Liver (tissue), 9 donors: ENCODE data around the gene ZPBP2. TPM values are rescaled to one million over a fixed set of nuclear protein-coding genes. Genes with fewer than 3 reads are reported as not detected.
A peak's percentile ranks its signal among the peaks of the same experiment; 100 is the strongest.

ENCODE experiments used
- DNase-seq: peaks from one replicate; pipeline ENCODE4 v3.0.0-alpha.2; 2017; ENCODE audit warnings: low spot score
- H3K27ac ChIP-seq, 2 donors: one replicate each; pipeline ENCODE4 v1.7.0; 2013; ENCODE audit warnings: inconsistent platforms in 2 of 2, low read length in 2 of 2, control low read depth in 1 of 2, low read depth in 1 of 2, mild to moderate bottlenecking in 1 of 2
- H3K27me3 ChIP-seq, 4 donors: one replicate each; pipeline versions ENCODE4 v1.6.1 to v1.7.0; 2013; ENCODE audit warnings: low read length in 3 of 4, inconsistent platforms in 1 of 4, mild to moderate bottlenecking in 1 of 4, moderate library complexity in 1 of 4; ENCODE audit not compliant: control insufficient read depth in 4 of 4, insufficient read depth in 4 of 4
- H3K36me3 ChIP-seq, 4 donors: one replicate each; pipeline versions ENCODE4 v1.6.1 to v1.7.0; 2013; ENCODE audit warnings: low read length in 3 of 4, mild to moderate bottlenecking in 3 of 4, low read depth in 1 of 4, moderate library complexity in 1 of 4; ENCODE audit not compliant: control insufficient read depth in 4 of 4, insufficient read depth in 3 of 4
- H3K4me1 ChIP-seq, 4 donors: one replicate each; pipeline versions ENCODE4 v1.6.1 to v1.7.0; 2013; ENCODE audit warnings: low read length in 3 of 4, mild to moderate bottlenecking in 3 of 4, moderate library complexity in 1 of 4; ENCODE audit not compliant: control insufficient read depth in 4 of 4, insufficient read depth in 4 of 4
- H3K4me3 ChIP-seq, 3 donors: one replicate each; pipeline versions ENCODE4 v1.6.1 to v1.7.0; 2013; ENCODE audit warnings: low read length in 3 of 3, control low read depth in 1 of 3, low read depth in 1 of 3, mild to moderate bottlenecking in 1 of 3
- H3K9ac ChIP-seq, 2 donors: one replicate each; pipeline ENCODE4 v1.7.0; 2013; ENCODE audit warnings: low read length in 2 of 2, mild to moderate bottlenecking in 2 of 2, moderate library complexity in 2 of 2, control low read depth in 1 of 2, low read depth in 1 of 2
- H3K9me3 ChIP-seq, 4 donors: one replicate each; pipeline versions ENCODE4 v1.6.1 to v1.7.0; 2013; ENCODE audit warnings: low read length in 3 of 4; ENCODE audit not compliant: control insufficient read depth in 4 of 4
- ATF3 ChIP-seq: IDR thresholded peaks from 2 replicates; pipeline ENCODE4 v1.6.1; 2016; ENCODE audit warnings: antibody characterized with exemption
- CTCF ChIP-seq: fragments of 150-350 bp; IDR thresholded peaks from 2 replicates; pipeline ENCODE4 v1.5.1; 2017; ENCODE audit warnings: improper control_type of control experiment, low read depth, low read length; ENCODE audit not compliant: missing input control
- EGR1 ChIP-seq, 2 donors: IDR thresholded peaks; 2 replicates each; pipeline ENCODE4 v1.6.1; 2016 to 2018; ENCODE audit warnings: antibody characterized with exemption in 2 of 2, low read depth in 2 of 2
- FOXA1 ChIP-seq: IDR thresholded peaks from 2 replicates; pipeline ENCODE4 v1.6.1; 2016; ENCODE audit warnings: antibody characterized with exemption
- FOXA2 ChIP-seq: IDR thresholded peaks from 2 replicates; pipeline ENCODE4 v1.6.1; 2016; ENCODE audit warnings: antibody characterized with exemption
- GABPA ChIP-seq, 2 donors: IDR thresholded peaks in 1 of 2; conservative IDR thresholded peaks in 1 of 2; 2 replicates each; pipeline ENCODE4 v1.6.1; 2016; ENCODE audit warnings: antibody characterized with exemption in 2 of 2, mild to moderate bottlenecking in 1 of 2, moderate library complexity in 1 of 2
- HNF4A ChIP-seq, 2 donors: conservative IDR thresholded peaks; 2 replicates each; pipeline ENCODE4 v1.6.1; 2016; ENCODE audit warnings: antibody characterized with exemption in 2 of 2, mild to moderate bottlenecking in 2 of 2
- HNF4G ChIP-seq: IDR thresholded peaks from 2 replicates; pipeline ENCODE4 v1.6.1; 2016; ENCODE audit warnings: antibody characterized with exemption
- JUND ChIP-seq, 2 donors: IDR thresholded peaks; 2 replicates each; pipeline ENCODE4 v1.6.1; 2016; ENCODE audit warnings: antibody characterized with exemption in 2 of 2
- MAX ChIP-seq: IDR thresholded peaks from 2 replicates; pipeline ENCODE4 v1.6.1; 2016; ENCODE audit warnings: antibody characterized with exemption
- NR2F2 ChIP-seq: IDR thresholded peaks from 2 replicates; pipeline ENCODE4 v1.6.1; 2016; ENCODE audit warnings: antibody characterized with exemption
- RAD21 ChIP-seq, 2 donors: IDR thresholded peaks; 2 replicates each; pipeline ENCODE4 v1.6.1; 2016; ENCODE audit warnings: antibody characterized with exemption in 2 of 2, mild to moderate bottlenecking in 2 of 2
- REST ChIP-seq: IDR thresholded peaks from 2 replicates; pipeline ENCODE4 v1.6.1; 2016; ENCODE audit warnings: antibody characterized with exemption, mild to moderate bottlenecking
- RXRA ChIP-seq, 2 donors: IDR thresholded peaks; 2 replicates each; pipeline ENCODE4 v1.6.1; 2017 to 2018; ENCODE audit warnings: antibody characterized with exemption in 2 of 2, mild to moderate bottlenecking in 1 of 2
- SP1 ChIP-seq: IDR thresholded peaks from 2 replicates; pipeline ENCODE4 v1.6.1; 2018; ENCODE audit warnings: antibody characterized with exemption, mild to moderate bottlenecking
- TAF1 ChIP-seq: conservative IDR thresholded peaks from 2 replicates; pipeline ENCODE4 v1.6.1; 2016; ENCODE audit warnings: antibody characterized with exemption, mild to moderate bottlenecking
- YY1 ChIP-seq: IDR thresholded peaks from 2 replicates; pipeline ENCODE4 v1.6.1; 2016; ENCODE audit warnings: antibody characterized with exemption, mild to moderate bottlenecking
- ZBTB33 ChIP-seq: IDR thresholded peaks from 2 replicates; pipeline ENCODE4 v1.6.1; 2016; ENCODE audit warnings: antibody characterized with exemption
- WGBS: extraction: QIAGEN DNeasy Blood & Tissue Kit; methylation state at CpG from one replicate; pipeline ENCODE4 v1.1.7; 2013; 5-methylcytosine and 5-hydroxymethylcytosine counted together
- polyA plus RNA-seq, 2 donors: library from polyadenylated mRNA; stranded (reverse) in 1 of 2; unstranded in 1 of 2; fragments of 200-250 nt in 1 of 2; fragments of >200 nt in 1 of 2; fragmentation: Nextera tagmentation in 1 of 2; extraction: Ambion mirVana in 1 of 2; gene quantifications; one replicate each; pipeline versions ENCODE4 v1.2.1 to v1.2.3, GENCODE V29; 2013 to 2015
- total RNA-seq, 2 donors: library from RNA; depleted of rRNA; stranded (reverse); fragments of >200 nt; gene quantifications; one replicate each; pipeline ENCODE4 v1.2.3, GENCODE V29; 2014
- donor health status: healthy.
- donor health status: healthy.
- donor health status: healthy.
- donor health status: healthy.
- donor health status: healthy.

The ZPBP2 gene
- total and polyA plus RNA-seq, 4 donors = not detected

GRCh38 chr17:39926135-39926587 lies 58.2 kb downstream of the ZPBP2 start:
- Histone ChIP-seq H3K4me1 (peaks cover 26 to 69% (median 51%) of the 10 kb centered on the region in 4 donors), H3K4me3 (peak overlapping the region; percentile 66 to 90 (median 68)), H3K27ac (peak overlapping the region; percentile 94 to 95), H3K27me3 (no peaks in the 10 kb centered on the region), H3K9me3 (no peaks in the 10 kb centered on the region), H3K36me3 (peaks cover 6 to 10% (median 8%) of the 10 kb centered on the region in 4 donors), H3K9ac (peak overlapping the region; percentile 89 to 99)
- WGBS = 21% methylated on average over 4 of the region's 4 CpGs
- no peak for DNase-seq
- TF ChIP-seq RXRA (IDR thresholded peaks at IDR 0.05) (no peak), RAD21 (IDR thresholded peaks at IDR 0.05) (no peak), NR2F2 (no peak), GABPA (IDR thresholded peaks at IDR 0.05 in 1 of 2, conservative IDR thresholded peaks at IDR 0.05 in 1 of 2) (no peak), FOXA1 (no peak), CTCF (no peak), MAX (no peak), ATF3 (no peak), ZBTB33 (no peak), YY1 (no peak), SP1 (no peak), REST (no peak), EGR1 (IDR thresholded peaks at IDR 0.05; ENCODE audit: low read depth in 2 of 2) (no peak), JUND (IDR thresholded peaks at IDR 0.05) (no peak), FOXA2 (no peak), TAF1 (no peak), HNF4G (no peak), HNF4A (conservative IDR thresholded peaks at IDR 0.05) (no peak)
